Activated gamma-delta T cell (primary cell): ENCODE data around the gene FAR2.
"Not testable (repeated sequence)": the region's sequence is repeated elsewhere in the genome, so short reads cannot be mapped to it uniquely, and the experiment has no call there.

ENCODE experiments used
- DNase-seq: peaks from one replicate; lab custom pipeline; 2025; lab: John Stamatoyannopoulos, UW

Gene FAR2

DNA sequence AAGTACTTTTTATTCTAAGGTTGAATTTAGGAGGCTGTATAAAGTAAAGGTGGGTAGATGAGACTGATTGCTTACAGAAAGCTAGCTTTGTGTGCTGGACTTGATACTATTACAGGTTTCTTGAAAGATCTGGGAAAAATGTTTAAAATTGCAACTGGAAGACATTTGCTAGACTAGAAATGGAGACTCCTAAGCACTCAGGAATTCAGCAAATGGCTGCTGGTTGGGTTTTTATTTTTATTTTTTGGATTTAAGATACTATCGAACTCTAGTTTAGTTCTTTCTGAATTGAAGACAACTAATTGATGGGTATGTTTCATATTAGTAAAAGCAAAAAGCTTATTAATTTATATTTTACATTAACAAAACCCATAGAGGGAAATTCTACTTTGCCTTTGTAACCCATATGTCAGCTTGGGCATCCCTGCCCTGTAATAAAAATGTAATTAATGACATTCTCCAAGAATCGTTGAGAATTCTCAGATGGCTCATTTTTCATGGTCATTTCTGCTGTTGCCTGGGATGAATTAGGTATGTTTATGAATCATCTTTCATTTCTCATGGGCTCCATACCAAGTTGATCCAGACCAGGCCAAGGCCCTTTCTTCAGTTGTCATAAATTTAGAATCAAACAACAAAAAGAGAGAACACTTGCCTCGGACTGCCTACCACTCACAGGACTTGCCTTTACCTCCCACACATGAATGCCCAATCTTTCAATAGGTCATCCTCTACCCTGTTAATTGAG is 129.8 kb downstream of the FAR2 start:
- DNase-seq, result no peak

DNA sequence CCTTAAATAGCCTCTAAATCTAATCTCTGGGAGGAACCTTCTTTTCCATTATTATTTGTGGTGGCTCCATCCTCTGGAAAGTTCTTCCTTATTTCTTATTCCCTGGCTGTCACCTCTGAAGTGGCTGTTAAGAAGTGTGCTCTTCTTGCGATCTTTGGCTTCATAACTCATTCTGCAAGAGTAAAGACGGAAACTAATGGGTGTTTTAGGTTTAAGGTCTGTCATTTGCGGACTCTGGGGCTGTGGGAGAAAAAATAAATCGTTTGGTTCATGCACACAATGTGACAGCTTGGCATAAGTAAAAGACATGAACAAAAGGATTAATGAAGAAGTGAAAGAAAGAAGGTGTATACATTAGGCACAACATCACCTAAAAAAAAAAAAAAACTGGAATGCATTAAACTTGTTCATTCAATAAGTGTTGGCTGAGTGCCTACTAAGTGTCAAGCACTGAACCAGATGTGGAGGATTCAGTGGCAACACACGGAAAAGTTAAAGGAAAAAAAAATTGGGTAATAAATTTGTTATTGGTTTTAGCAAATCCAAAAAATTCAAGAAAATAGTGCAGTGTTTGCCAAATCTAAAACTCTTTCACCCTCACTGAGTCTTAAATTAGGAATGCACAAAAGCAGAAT is 132.4 kb downstream of the FAR2 start:
- DNase-seq, result no peak

DNA sequence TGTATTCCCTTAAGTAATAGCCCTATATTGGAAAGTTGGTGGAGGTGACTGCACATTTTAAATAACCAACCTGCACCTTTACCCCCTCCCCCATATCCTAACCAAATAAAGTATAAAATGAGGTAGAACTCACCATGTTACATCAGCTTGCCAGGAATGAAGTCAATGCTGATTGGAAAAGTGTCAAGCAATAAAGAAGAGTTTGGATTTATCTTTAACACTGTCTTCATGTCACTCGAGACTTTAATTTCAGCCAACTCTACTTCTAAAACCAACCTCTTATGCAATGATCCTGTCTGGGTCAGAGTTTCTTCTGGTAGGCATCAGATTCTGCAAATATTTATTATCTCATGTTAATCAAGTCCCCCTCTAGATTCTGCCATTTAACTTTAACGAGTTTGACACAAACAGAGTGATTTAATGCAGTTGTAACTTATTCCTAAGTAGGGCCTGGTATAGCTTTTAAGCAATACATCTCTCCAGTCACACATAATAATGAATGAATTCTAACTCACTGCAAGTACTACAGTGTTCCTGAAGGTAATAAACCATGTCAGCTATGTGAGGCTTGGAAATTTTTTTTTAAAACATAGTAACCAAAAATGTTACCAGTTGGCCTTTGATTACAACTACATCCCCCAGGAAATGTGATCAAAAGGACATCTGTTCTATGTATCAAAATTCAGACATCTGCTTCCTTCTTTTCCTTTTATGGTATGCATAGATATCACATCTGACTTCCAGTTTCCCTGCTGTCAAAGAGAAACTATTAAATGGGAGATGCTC is 133.1 kb downstream of the FAR2 start:
- no peak for DNase-seq

DNA sequence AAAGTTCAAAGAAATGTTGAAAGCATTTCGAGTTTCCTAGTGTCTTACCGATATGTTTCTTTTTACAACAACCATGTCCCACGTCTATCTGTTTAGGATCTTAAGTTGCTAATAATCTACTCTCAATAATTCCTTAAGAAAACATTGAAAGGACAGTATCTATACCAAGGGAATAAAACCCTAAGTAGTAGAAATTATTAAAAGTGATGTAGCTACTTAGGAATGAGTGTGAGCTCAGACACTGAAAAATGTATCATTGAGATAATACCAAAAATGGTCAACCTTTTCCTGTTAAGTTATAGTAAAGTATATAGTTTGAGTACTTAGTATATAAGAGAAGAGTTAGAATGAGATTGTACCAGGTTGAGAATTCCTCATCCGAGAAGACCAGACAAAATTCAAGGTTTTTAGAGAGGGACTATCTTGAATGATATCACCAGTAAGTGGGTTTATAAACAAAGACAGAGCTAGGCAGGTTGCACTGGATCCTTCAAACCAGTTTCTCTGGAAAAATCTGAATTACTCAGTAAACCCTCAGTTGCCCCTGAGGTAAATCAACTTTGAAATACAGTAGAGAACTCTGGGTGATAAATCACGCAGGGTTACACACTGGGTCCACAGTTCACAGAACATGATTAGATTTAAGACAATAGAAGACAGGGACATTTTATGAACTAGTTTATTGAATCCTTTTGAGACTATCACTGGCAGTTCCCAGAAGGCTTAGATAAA is 135.1 kb downstream of the FAR2 start:
- DNase-seq, result no peak

DNA sequence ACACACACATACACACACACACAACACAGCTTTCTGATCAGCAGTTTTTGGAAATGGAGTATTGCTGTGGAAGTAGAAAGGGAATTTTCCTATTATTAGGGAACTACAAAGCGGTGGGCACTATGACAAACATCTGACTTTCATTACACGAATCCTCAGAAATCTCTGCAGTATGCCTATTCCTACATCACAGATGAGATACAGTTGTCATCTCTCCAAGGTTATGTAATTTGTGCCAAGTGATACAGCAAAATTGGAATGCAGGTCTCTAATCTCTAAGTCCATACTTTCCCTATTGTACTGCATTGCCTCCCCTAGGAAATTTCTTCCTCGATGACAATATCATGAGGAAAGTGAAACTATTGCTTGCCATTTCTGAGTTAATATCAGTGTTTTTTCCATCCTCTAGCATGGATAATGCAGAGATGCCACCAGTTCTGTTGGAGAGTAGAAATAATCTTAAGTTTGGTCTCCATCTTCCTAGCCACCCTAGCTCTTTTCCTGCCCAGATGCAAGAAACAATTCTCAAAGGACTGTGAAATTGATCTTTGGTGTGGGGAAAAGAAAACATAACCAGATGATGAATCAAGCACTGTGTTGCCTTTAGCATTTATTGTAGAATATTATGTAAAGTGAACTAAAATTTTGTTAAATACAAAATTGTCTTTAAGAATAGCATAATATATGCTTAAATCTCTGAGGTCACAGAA is 137.2 kb downstream of the FAR2 start:
- no peak for DNase-seq

DNA sequence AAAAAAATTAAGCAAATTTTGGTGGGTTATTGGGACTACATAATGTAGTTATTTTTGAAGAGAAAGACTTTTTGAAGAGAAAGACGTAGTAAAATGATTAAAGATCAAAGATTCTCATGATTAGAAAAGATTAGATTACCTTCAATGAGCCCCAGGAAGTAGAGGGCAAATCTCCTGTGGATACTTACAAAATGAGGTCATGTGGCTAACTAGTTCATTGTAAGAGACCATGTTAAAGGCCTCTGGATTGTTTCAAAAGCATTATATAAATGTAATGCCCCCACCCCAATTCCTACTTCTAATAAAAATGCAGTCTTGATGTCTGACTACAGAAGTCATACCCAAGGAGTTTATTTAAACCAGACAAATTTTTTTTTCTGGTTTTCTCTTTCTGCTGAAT is 138.5 kb downstream of the FAR2 start:
- DNase-seq, result no peak

DNA sequence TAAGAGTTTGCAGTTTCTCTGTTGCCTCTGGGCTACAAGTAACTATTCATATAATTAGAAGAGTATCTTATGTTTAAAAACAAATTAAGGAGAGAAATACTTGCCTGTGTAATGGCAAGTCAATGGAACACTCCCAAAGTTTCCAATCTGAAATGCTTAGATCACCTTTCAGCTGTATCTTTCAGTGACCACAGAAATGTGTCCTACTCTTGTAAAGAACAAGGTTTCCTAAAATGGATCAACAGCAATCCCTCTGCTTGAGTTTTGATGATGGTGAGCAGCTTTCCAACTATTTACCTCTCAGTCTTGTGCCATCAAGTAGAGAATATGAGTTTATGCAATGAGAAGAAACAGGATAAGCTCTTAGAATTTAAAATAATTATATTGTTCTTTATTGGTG is 139.0 kb downstream of the FAR2 start:
- DNase-seq, result no peak

DNA sequence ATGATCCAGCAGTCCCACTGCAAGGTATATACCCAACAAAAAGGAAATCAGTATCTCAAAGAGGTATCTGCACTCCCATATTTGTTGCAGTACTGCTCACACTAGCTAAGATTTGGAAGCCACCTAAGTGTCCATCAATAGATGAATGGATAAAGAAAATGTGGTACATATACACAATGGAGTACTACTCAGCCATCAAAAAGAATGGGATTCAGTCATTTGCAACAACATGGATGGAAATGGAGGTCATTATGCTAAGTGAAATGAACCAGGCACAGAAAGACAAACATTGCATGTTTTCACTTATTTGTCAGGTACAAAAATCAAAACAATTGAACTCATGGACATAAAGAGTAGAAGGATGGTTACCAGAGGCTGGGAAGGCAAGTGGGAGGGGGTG is 141.4 kb downstream of the FAR2 start:
- DNase-seq, result not testable (repeated sequence)

DNA sequence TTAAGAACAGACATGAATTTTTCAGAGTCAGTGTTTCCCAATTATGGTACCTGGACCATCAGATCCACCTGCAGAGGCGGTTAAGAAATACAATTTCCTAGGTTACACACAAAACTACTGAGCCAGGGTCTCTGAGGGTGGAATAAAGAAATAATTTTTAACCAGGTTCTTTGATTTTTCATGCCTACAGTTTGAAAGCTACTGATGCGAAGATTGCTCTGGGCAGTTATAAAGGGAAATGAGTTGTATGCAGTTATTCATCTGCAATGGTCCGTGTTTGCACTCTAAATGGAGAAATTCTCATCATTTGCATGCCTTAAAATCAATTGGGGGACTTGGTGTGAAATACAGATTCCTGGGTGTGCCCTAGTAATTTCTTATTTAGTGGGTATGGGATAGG is 142.1 kb downstream of the FAR2 start:
- no peak for DNase-seq

DNA sequence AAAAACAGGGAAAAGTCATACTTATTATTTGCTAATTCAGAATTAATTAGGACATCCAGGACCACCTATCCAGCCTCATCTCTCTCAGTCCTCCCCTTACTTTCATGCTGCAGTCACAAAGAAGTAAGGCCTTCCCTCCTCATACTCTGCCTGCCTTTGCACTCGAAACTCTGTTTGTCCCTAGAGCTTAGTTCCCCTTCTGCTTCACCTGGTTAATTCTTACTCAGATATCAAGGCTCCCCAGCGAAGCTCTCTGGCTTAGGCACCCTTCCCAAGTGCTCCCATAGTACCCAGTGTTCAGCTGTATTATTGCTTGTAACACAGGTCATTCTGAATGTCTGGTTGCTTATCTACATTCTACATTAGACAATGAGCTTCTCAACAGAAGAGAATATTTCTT is 150.6 kb downstream of the FAR2 start:
- DNase-seq, result no peak

DNA sequence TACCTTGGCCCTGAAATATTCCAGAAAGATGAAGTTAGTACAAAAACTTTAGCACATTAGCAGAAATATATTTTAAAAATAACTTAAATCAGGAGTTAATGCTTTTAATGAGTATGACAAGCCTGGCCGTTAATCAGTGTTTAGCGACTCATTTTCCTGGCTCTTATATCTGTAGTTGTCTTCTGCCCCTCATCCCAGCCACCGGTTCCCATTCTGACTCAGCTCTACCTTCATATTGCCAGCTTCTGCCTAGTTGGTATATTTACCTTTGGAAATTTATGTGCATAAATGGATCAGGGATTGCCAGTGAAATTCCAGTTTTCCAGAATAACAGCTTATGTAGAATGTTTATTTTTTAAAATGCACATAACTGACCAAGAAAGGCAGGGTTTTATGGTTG is 152.0 kb downstream of the FAR2 start:
- no peak for DNase-seq

DNA sequence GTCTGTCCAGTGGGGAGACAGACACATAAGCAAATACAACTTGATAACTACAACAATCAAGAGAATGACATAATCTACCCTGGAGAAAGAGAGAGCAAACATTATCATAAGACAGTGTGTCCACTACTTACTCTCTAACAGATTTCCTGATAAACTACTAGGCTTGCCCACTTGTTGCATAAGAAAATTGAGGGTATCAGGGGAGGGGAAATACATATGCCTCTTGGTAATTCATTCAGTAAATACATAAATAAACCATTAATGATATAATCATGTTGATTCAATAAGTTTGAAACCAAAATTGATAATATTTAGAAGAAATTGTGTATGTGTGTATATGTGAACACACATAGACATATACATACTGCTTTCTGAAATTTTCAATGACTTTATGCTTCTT is 155.3 kb downstream of the FAR2 start:
- no peak for DNase-seq

DNA sequence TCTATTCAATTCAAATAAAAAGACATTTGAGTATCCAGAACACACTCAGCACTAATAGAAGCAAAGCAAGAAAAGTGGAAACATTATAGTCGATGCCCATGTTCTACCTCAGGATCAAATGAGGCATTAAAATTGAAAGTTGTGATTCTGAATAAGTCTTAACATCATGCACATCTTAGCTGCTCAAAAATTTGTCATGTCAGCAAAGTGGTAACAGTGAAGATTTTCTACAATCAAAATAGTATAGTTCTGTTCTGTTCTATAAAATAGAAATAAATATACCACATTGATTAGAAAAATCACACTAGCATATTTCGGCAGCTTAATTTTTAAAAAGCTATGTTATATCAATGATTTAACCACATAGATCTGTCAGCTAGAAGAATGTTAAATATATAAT is 157.2 kb downstream of the FAR2 start:
- DNase-seq, result no peak

DNA sequence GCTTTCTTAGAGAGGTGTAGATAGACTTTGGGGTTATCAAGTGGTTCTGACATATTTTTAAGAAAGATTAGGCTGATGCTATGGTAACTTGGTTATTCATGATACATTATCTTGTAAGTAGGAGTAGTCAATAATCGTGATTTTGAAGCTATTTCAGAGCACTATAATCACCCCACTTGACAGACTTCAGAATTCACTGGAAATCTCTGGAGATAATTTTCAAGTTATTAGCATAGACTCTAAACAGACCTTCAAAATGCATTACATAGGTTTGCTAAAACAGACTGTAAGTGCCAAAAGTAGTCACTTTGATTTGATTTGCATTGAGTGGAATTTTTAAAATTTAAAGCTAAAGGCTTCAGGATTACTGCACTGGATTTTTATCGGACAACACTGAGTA is 157.6 kb downstream of the FAR2 start:
- no peak for DNase-seq

DNA sequence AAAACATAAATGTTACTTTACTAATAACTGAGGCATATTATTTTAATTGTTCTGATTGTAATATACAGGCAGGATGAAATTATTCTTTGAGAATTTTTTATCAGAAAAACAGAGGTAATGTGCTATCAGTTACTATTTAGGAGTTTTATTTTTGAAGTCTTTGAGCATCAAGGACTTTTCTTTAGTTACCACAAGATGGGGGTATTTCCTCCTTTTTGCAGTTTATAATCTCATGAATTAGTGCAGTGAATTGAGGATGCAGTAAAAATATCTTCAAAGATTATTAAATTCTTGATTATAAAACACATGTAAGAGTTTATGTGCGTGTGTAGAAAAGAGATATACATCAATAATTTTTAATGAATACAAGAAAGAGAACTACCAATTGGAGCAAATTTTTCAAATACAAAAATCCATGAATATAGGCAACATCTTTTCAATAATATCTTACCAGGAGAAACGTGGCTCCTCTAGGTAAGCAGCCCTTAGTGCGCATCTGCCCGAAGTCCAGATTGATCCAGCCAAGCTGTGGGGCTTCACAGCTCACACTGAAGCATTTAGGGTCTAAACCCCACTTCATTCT is 160.3 kb downstream of the FAR2 start:
- no peak for DNase-seq

DNA sequence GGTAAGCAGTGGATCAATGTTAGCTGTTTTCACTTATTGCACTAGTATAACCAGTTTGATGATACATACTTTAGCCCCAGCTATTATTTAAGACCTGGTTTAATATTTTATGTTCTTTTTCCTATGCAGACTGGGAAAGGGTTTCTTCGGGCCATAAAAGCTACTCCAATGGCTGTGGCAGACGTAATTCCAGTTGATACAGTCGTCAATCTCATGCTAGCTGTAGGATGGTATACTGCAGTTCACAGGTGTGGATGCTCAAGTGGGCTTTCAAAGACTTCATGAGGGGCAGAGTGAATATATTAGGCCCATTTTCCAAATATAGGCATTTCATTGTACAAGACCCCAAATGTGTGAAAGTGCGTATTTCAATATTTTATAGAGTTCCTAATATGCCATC is 161.8 kb downstream of the FAR2 start:
- DNase-seq, result no peak

DNA sequence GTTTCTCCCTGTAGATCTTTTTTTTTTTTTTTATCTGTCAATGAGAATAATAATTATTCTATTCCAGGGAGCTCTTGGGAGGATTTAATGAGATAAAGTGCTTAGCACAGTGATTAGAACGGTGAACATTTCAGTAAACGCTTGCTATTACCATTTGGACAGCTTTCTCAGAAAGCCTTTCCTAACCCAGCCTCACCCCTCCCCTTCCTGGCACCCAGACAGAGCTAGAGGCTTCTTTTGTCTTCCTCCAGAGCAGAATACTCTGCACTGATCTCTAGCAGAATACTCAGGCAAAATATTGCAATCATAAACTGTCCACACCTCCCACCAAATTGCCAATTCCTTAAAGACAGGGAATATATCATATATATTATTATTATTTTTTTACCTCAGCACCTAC is 165.3 kb downstream of the FAR2 start:
- no peak for DNase-seq

DNA sequence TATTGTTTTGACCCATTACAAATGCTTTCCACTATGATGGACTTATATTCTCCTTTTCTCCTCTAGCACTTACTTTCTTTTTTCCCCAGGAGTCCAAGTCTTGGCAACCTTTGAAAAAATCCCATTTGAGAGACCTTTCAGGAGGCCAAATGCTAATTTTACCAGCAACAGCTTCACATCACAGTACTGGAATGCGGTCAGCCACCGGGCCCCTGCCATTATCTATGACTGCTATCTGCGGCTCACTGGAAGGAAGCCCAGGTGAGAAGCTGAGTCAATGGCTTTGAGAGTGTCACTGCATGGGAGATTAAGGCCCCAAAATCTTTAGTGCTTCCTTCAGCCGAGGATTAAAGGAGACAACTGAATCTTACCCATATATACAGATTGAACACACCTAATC is 167.7 kb downstream of the FAR2 start:
- DNase-seq, result no peak

DNA sequence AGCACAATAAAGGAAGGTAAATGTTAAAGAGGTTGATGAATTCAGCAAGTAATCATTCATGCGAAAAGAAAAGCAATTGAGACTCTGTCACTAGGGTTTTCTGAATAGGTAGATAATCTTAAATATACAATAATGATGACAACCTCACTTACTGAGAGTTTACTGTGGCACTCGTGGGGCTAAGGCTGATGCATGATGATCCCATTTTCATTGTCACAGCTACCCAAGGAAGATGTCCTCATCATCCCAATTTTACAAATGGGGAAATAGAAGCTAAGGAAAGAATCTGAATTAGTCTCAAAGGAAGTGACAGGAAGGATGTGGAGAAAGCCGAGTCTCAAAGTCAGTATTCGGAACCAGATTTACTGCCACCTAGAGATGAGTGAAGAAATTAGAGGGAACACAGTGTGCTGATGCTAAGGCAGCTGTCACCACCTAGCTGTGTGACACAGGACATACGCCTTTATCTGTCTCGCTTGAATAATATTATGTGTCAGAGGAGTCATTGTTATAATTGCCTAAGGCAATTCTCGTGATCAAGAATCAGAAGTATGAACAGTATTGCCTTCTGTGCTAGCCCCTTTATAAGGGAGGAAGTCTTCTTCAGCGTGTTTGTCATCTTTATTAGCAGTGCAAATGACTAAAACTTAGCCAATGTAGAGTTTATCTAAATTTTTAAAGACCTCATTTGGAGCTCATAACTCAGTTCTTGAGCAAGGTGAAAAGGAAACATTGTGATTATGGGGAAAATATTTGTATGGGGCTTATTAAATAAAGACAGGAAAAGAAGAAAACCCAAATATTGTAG is 168.7 kb downstream of the FAR2 start:
- DNase-seq, result no peak

DNA sequence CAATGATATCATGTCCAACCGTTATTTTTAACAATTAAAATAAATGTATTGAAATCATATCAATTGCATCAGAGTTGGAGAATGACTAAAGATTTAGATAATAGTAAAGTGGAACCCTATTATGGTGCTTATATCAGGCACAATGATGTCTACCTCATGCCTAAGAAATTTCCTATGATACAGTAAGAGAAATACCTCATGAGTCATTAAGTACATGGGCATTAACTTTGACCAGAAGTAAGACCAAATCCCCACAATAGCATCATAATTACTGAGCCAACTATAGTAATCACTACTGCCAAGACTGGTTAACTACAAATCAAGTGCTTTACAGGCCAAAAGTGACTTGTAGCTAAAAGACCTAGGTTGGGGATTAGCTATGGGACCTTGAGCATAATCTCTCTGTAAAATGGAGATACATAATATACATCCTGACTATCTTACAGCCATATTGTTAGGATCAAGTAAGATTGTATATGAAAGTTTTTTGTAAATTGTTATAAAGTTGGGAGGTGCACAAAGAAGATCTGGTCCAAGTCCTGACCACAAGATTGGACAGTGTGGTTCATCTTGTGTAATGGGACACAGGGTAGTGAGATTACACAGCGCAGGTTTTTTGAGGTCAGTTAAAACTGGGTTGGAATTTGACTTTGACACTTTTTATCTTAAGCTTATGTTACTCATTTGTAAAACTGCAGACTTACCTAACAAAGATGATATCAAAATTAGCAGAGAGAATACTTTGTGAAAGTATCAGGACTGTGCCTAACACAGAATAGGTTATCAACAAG is 171.4 kb downstream of the FAR2 start:
- no peak for DNase-seq
